HepG2 (cell line): ENCODE measurements around the gene ZSWIM5.
"Not testable (repeated sequence)": the region's sequence is repeated elsewhere in the genome, so short reads cannot be mapped to it uniquely, and the experiment has no call there.

Experiments
- POLR2A ChIP-seq, 2 experiments: IDR thresholded peaks; 2 replicates each; pipeline ENCODE4 v1.6.1; 2011; ENCODE audit warnings: low read depth in 2 of 2, low read length in 2 of 2, mild to moderate bottlenecking in 1 of 2, moderate library complexity in 1 of 2; ENCODE audit not compliant: insufficient read depth in 1 of 2
- RNF2 ChIP-seq: fragments of 450-650 bp; conservative IDR thresholded peaks from 2 replicates; pipeline ENCODE4 v1.6.1; 2016; ENCODE audit warnings: low read depth
- TBP ChIP-seq: sonication (generic); formaldehyde crosslinking; IDR thresholded peaks from 2 replicates; pipeline ENCODE4 v1.5.0; 2020; ENCODE audit warnings: missing genetic modification reagents
- ZKSCAN1 ChIP-seq: fragments of 150-350 bp; IDR thresholded peaks from 2 replicates; pipeline ENCODE4 v1.6.1; 2014; ENCODE audit warnings: low read length
- TF ChIP-seq, protein P1 (sequence below): IDR thresholded peaks from 2 replicates; pipeline ENCODE4 v1.6.1; 2016; ENCODE audit warnings: missing compliant biosample characterization, missing genetic modification reagents, borderline replicate concordance
- TF ChIP-seq, protein P2 (sequence below), 2 experiments: sonication (generic) in 1 of 2; formaldehyde crosslinking in 1 of 2; IDR thresholded peaks; 2 replicates each; pipeline versions ENCODE4 v1.5.1 to v1.6.1; 2011 to 2020; ENCODE audit warnings: borderline replicate concordance in 1 of 2, low read depth in 1 of 2, low read length in 1 of 2, mild to moderate bottlenecking in 1 of 2, missing genetic modification reagents in 1 of 2, moderate library complexity in 1 of 2
- TF ChIP-seq, protein P3 (sequence below): sonication (generic); formaldehyde crosslinking; conservative IDR thresholded peaks from 2 replicates; pipeline ENCODE4 v1.8.0; 2022; ENCODE audit warnings: low read depth, missing genetic modification reagents
- TF ChIP-seq, protein P4 (sequence below): sonication (generic); formaldehyde crosslinking; IDR thresholded peaks from 2 replicates; pipeline ENCODE4 v1.4.0; 2020; ENCODE audit warnings: missing genetic modification reagents

DNA sequence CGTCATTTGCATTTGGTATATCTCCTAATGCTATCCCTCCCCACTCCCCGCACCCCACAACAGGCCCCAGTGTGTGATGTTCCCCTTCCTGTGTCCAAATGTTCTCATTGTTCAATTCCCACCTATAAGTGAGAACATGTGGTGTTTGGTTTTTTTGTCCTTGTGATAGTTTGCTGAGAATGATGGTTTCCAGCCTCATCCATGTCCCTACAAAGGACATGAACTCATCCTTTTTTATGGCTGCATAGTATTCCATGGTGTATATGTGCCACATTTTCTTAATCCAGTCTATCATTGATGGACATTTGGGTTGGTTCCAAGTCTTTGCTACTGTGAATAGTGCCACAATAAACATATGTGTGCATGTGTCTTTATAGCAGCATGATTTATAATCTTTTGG, 73.7 kb downstream of the ZSWIM5 start:
- TF ChIP-seq TBP (CRISPR knock-in tag); POLR2A (IDR thresholded peaks at IDR 0.05; ENCODE audit: insufficient read depth in 1 of 2, low read depth in 2 of 2, low read length in 2 of 2); RNF2; ZKSCAN1: not testable (repeated sequence)
- TF ChIP-seq, protein P1, sequence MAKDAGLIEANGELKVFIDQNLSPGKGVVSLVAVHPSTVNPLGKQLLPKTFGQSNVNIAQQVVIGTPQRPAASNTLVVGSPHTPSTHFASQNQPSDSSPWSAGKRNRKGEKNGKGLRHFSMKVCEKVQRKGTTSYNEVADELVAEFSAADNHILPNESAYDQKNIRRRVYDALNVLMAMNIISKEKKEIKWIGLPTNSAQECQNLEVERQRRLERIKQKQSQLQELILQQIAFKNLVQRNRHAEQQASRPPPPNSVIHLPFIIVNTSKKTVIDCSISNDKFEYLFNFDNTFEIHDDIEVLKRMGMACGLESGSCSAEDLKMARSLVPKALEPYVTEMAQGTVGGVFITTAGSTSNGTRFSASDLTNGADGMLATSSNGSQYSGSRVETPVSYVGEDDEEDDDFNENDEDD: not testable (repeated sequence)
- TF ChIP-seq, protein P2, sequence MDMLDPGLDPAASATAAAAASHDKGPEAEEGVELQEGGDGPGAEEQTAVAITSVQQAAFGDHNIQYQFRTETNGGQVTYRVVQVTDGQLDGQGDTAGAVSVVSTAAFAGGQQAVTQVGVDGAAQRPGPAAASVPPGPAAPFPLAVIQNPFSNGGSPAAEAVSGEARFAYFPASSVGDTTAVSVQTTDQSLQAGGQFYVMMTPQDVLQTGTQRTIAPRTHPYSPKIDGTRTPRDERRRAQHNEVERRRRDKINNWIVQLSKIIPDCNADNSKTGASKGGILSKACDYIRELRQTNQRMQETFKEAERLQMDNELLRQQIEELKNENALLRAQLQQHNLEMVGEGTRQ (IDR thresholded peaks at IDR 0.05; ENCODE audit: low read depth, low read length): not testable (repeated sequence)
- TF ChIP-seq, protein P2 (CRISPR knock-in tag; IDR thresholded peaks at IDR 0.05; ENCODE audit: borderline replicate concordance): not testable (repeated sequence)
- TF ChIP-seq, protein P3, sequence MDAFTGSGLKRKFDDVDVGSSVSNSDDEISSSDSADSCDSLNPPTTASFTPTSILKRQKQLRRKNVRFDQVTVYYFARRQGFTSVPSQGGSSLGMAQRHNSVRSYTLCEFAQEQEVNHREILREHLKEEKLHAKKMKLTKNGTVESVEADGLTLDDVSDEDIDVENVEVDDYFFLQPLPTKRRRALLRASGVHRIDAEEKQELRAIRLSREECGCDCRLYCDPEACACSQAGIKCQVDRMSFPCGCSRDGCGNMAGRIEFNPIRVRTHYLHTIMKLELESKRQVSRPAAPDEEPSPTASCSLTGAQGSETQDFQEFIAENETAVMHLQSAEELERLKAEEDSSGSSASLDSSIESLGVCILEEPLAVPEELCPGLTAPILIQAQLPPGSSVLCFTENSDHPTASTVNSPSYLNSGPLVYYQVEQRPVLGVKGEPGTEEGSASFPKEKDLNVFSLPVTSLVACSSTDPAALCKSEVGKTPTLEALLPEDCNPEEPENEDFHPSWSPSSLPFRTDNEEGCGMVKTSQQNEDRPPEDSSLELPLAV (CRISPR knock-in tag): not testable (repeated sequence)
- TF ChIP-seq, protein P4, sequence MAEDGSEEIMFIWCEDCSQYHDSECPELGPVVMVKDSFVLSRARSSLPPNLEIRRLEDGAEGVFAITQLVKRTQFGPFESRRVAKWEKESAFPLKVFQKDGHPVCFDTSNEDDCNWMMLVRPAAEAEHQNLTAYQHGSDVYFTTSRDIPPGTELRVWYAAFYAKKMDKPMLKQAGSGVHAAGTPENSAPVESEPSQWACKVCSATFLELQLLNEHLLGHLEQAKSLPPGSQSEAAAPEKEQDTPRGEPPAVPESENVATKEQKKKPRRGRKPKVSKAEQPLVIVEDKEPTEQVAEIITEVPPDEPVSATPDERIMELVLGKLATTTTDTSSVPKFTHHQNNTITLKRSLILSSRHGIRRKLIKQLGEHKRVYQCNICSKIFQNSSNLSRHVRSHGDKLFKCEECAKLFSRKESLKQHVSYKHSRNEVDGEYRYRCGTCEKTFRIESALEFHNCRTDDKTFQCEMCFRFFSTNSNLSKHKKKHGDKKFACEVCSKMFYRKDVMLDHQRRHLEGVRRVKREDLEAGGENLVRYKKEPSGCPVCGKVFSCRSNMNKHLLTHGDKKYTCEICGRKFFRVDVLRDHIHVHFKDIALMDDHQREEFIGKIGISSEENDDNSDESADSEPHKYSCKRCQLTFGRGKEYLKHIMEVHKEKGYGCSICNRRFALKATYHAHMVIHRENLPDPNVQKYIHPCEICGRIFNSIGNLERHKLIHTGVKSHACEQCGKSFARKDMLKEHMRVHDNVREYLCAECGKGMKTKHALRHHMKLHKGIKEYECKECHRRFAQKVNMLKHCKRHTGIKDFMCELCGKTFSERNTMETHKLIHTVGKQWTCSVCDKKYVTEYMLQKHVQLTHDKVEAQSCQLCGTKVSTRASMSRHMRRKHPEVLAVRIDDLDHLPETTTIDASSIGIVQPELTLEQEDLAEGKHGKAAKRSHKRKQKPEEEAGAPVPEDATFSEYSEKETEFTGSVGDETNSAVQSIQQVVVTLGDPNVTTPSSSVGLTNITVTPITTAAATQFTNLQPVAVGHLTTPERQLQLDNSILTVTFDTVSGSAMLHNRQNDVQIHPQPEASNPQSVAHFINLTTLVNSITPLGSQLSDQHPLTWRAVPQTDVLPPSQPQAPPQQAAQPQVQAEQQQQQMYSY: not testable (repeated sequence)
